HEK293 (cell line): ENCODE results near the gene GPR62.

ENCODE experiments used
- HOXA7 ChIP-seq: sonication (generic); formaldehyde crosslinking; IDR thresholded peaks from 2 replicates; pipeline ENCODE4 v1.8.1; 2022; ENCODE audit warnings: missing genetic modification reagents, borderline replicate concordance
- SALL2 ChIP-seq: fragments of 450-650 bp; formaldehyde crosslinking; IDR thresholded peaks from 2 replicates; pipeline ENCODE4 v1.5.0; 2017; ENCODE audit warnings: missing biosample characterization, mild to moderate bottlenecking, missing genetic modification characterization, borderline replicate concordance
- SP2 ChIP-seq: fragments of 450-650 bp; formaldehyde crosslinking; IDR thresholded peaks from 2 replicates; pipeline ENCODE4 v1.5.1; 2016; ENCODE audit warnings: missing biosample characterization, missing genetic modification characterization
- ZBTB20 ChIP-seq: fragments of 450-650 bp; formaldehyde crosslinking; IDR thresholded peaks from 2 replicates; pipeline ENCODE4 v1.5.1; 2016; ENCODE audit warnings: missing biosample characterization, missing genetic modification characterization
- ZNF248 ChIP-seq: fragments of 450-650 bp; formaldehyde crosslinking; IDR thresholded peaks from 2 replicates; pipeline ENCODE4 v1.5.1; 2017; ENCODE audit warnings: missing biosample characterization, missing genetic modification characterization
- ZNF530 ChIP-seq: fragments of 450-650 bp; formaldehyde crosslinking; IDR thresholded peaks from 2 replicates; pipeline ENCODE4 v1.5.1; 2016; ENCODE audit warnings: low read depth, missing biosample characterization, missing genetic modification characterization
- TF ChIP-seq, protein P1 (sequence below): fragments of 450-650 bp; formaldehyde crosslinking; IDR thresholded peaks from 2 replicates; pipeline ENCODE4 v1.5.1; 2016; ENCODE audit warnings: missing biosample characterization, missing genetic modification characterization
- TF ChIP-seq, protein P2 (sequence below): fragments of 450-650 bp; formaldehyde crosslinking; IDR thresholded peaks from 2 replicates; pipeline ENCODE4 v1.5.1; 2016; ENCODE audit warnings: missing biosample characterization, missing genetic modification characterization
- TF ChIP-seq, protein P3 (sequence below): fragments of 450-650 bp; formaldehyde crosslinking; conservative IDR thresholded peaks from 2 replicates; pipeline ENCODE4 v1.5.1; 2016; ENCODE audit warnings: low read depth, missing biosample characterization, missing genetic modification characterization
- TF ChIP-seq, protein P4 (sequence below): fragments of 450-650 bp; formaldehyde crosslinking; IDR thresholded peaks from 2 replicates; pipeline ENCODE4 v1.5.1; 2017; ENCODE audit warnings: missing biosample characterization, missing genetic modification characterization
- TF ChIP-seq, protein P5 (sequence below): fragments of 450-650 bp; formaldehyde crosslinking; IDR thresholded peaks from 2 replicates; pipeline ENCODE4 v1.5.1; 2016; ENCODE audit warnings: missing biosample characterization, missing genetic modification characterization

Gene GPR62

DNA sequence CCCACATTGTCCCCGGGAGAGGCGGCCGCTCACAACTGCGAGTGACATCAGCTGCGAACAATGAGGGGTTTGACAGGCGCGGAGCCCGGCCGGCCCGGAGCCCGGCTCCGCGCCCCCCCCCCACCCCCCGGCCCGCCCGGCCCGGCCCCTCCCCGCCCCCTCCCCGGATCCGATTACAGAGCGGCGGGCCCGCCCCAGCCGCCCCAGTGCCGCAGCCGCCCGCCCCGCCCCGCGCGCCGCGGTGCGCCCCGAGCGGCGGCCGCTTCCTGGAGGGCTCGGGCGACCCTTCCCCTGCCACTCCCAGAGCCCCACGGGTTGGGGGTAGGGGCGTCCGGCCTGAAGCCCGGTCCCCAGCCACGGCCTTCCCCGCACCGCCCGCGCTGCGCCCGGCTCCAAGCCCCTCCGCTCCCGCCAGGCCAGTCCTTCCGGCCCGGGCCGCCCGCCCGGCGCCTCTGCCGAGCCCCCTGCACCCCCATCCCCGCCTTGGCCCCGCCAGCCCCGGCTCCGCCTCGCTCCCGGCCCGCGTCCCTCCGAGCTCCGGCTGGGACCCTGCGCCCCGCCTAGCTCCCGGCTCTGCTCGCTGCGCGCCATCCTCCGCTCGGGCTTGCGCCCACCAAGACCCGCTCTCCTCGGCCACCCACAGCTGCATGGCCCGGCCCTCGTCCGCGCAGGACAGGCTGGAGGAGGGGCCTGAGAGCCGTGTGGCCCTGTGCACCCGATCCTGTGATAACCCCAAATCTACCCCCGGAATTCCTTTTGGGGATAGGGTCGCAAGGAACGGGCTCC is 12.4 kb downstream of the GPR62 start, which contains the start of gene PCBP4 (continued):
- TF ChIP-seq, protein P1, sequence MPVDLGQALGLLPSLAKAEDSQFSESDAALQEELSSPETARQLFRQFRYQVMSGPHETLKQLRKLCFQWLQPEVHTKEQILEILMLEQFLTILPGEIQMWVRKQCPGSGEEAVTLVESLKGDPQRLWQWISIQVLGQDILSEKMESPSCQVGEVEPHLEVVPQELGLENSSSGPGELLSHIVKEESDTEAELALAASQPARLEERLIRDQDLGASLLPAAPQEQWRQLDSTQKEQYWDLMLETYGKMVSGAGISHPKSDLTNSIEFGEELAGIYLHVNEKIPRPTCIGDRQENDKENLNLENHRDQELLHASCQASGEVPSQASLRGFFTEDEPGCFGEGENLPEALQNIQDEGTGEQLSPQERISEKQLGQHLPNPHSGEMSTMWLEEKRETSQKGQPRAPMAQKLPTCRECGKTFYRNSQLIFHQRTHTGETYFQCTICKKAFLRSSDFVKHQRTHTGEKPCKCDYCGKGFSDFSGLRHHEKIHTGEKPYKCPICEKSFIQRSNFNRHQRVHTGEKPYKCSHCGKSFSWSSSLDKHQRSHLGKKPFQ (tag by site-specific recombination), result no peak
- TF ChIP-seq SALL2 (tag by site-specific recombination) (no peak), ZNF248 (tag by site-specific recombination) (no peak), SP2 (peak; percentile 17; the same call in 1 of the 2 replicates), ZNF530 (tag by site-specific recombination) (no peak), ZBTB20 (peak; percentile 70), HOXA7 (CRISPR knock-in tag) (no peak)
- TF ChIP-seq, protein P2, sequence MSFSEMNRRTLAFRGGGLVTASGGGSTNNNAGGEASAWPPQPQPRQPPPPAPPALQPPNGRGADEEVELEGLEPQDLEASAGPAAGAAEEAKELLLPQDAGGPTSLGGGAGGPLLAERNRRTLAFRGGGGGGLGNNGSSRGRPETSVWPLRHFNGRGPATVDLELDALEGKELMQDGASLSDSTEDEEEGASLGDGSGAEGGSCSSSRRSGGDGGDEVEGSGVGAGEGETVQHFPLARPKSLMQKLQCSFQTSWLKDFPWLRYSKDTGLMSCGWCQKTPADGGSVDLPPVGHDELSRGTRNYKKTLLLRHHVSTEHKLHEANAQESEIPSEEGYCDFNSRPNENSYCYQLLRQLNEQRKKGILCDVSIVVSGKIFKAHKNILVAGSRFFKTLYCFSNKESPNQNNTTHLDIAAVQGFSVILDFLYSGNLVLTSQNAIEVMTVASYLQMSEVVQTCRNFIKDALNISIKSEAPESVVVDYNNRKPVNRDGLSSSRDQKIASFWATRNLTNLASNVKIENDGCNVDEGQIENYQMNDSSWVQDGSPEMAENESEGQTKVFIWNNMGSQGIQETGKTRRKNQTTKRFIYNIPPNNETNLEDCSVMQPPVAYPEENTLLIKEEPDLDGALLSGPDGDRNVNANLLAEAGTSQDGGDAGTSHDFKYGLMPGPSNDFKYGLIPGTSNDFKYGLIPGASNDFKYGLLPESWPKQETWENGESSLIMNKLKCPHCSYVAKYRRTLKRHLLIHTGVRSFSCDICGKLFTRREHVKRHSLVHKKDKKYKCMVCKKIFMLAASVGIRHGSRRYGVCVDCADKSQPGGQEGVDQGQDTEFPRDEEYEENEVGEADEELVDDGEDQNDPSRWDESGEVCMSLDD, result peak; percentile 26; the same call in 1 of the 2 replicates
- TF ChIP-seq, protein P3, sequence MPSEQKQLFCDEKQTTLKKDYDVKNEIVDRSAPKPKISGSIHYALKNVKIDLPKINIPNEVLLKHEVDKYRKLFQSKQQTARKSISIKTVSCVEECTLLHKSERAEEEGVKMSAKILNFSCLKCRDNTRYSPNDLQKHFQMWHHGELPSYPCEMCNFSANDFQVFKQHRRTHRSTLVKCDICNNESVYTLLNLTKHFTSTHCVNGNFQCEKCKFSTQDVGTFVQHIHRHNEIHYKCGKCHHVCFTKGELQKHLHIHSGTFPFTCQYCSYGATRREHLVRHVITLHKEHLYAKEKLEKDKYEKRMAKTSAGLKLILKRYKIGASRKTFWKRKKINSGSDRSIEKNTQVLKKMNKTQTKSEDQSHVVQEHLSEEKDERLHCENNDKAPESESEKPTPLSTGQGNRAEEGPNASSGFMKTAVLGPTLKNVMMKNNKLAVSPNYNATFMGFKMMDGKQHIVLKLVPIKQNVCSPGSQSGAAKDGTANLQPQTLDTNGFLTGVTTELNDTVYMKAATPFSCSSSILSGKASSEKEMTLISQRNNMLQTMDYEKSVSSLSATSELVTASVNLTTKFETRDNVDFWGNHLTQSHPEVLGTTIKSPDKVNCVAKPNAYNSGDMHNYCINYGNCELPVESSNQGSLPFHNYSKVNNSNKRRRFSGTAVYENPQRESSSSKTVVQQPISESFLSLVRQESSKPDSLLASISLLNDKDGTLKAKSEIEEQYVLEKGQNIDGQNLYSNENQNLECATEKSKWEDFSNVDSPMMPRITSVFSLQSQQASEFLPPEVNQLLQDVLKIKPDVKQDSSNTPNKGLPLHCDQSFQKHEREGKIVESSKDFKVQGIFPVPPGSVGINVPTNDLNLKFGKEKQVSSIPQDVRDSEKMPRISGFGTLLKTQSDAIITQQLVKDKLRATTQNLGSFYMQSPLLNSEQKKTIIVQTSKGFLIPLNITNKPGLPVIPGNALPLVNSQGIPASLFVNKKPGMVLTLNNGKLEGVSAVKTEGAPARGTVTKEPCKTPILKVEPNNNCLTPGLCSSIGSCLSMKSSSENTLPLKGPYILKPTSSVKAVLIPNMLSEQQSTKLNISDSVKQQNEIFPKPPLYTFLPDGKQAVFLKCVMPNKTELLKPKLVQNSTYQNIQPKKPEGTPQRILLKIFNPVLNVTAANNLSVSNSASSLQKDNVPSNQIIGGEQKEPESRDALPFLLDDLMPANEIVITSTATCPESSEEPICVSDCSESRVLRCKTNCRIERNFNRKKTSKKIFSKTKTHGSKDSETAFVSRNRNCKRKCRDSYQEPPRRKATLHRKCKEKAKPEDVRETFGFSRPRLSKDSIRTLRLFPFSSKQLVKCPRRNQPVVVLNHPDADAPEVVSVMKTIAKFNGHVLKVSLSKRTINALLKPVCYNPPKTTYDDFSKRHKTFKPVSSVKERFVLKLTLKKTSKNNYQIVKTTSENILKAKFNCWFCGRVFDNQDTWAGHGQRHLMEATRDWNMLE, result no peak
- TF ChIP-seq, protein P4, sequence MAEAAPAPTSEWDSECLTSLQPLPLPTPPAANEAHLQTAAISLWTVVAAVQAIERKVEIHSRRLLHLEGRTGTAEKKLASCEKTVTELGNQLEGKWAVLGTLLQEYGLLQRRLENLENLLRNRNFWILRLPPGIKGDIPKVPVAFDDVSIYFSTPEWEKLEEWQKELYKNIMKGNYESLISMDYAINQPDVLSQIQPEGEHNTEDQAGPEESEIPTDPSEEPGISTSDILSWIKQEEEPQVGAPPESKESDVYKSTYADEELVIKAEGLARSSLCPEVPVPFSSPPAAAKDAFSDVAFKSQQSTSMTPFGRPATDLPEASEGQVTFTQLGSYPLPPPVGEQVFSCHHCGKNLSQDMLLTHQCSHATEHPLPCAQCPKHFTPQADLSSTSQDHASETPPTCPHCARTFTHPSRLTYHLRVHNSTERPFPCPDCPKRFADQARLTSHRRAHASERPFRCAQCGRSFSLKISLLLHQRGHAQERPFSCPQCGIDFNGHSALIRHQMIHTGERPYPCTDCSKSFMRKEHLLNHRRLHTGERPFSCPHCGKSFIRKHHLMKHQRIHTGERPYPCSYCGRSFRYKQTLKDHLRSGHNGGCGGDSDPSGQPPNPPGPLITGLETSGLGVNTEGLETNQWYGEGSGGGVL (tag by site-specific recombination), result no peak
- TF ChIP-seq, protein P5, sequence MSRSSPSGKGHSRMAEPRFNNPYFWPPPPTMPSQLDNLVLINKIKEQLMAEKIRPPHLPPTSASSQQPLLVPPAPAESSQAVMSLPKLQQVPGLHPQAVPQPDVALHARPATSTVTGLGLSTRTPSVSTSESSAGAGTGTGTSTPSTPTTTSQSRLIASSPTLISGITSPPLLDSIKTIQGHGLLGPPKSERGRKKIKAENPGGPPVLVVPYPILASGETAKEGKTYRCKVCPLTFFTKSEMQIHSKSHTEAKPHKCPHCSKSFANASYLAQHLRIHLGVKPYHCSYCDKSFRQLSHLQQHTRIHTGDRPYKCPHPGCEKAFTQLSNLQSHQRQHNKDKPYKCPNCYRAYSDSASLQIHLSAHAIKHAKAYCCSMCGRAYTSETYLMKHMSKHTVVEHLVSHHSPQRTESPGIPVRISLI (tag by site-specific recombination), result no peak
- TF ChIP-seq, all 188 proteins: peak for 8
